ENCODE measurements around the gene POR. TPM values are rescaled to one million over a fixed set of nuclear protein-coding genes. Genes with fewer than 3 reads are reported as not detected.

POR gene
- total RNA-seq, 1 donor from 2014 or later, result 74.0 TPM

GRCh38 chr7:75943864-75944263 lies 28.9 kb downstream of the POR start:
- Histone ChIP-seq H3K27me3 (ENCODE audit: control insufficient read depth, insufficient read depth, low read length) (no peaks in the 10 kb centered on the region), H3K4me3 (ENCODE audit: low read depth, low read length) (no peak overlapping the region), H3K36me3 (ENCODE audit: control insufficient read depth, insufficient read depth, low read length) (no peaks in the 10 kb centered on the region)
- TF ChIP-seq CTCF (IDR thresholded peaks at IDR 0.05; ENCODE audit: insufficient read depth, low read length, poor library complexity, severe bottlenecking), result no peak
- DNase-seq (ENCODE audit: low read depth), result peak; percentile 61

DNA sequence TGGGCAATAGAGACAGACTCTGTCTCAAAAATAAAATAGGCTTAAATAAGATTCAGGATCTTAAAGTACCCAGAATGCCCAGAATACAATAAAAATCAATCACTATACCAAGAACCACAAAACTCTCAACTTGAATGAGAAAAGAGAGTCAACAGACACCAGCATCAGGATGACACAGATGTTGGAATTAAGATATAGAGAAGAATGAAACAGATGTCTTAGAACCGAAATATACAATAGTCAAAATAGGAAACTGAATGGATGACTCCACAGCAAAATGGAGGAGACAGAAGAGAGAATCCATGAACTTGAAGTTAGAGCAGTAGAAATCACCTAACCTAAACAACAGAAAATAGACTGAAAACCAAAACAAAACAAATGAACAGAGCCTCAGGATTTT lies 29.6 kb downstream of the POR start:
- no peak for DNase-seq (ENCODE audit: low read depth)
- TF ChIP-seq CTCF (IDR thresholded peaks at IDR 0.05; ENCODE audit: insufficient read depth, low read length, poor library complexity, severe bottlenecking), result no peak
- no peaks in the 10 kb centered on the region for H3K36me3 ChIP-seq (ENCODE audit: control insufficient read depth, insufficient read depth, low read length)
- H3K4me3 ChIP-seq (ENCODE audit: low read depth, low read length), result no peak overlapping the region
- no peaks in the 10 kb centered on the region for H3K27me3 ChIP-seq (ENCODE audit: control insufficient read depth, insufficient read depth, low read length)

GRCh38 chr7:75945297-75946168 lies 30.6 kb downstream of the POR start:
- H3K4me3 ChIP-seq (ENCODE audit: low read depth, low read length), result no peak overlapping the region
- no peaks in the 10 kb centered on the region for H3K36me3 ChIP-seq (ENCODE audit: control insufficient read depth, insufficient read depth, low read length)
- no peaks in the 10 kb centered on the region for H3K27me3 ChIP-seq (ENCODE audit: control insufficient read depth, insufficient read depth, low read length)
- DNase-seq (ENCODE audit: low read depth), result no peak
- TF ChIP-seq CTCF (IDR thresholded peaks at IDR 0.05; ENCODE audit: insufficient read depth, low read length, poor library complexity, severe bottlenecking), result no peak

- Histone ChIP-seq H3K36me3 (ENCODE audit: control insufficient read depth, insufficient read depth, low read length) (no peaks in the 10 kb centered on the region), H3K4me3 (ENCODE audit: low read depth, low read length) (no peak overlapping the region), H3K27me3 (ENCODE audit: control insufficient read depth, insufficient read depth, low read length) (no peaks in the 10 kb centered on the region)
- DNase-seq (ENCODE audit: low read depth), result no peak
- TF ChIP-seq CTCF (IDR thresholded peaks at IDR 0.05; ENCODE audit: insufficient read depth, low read length, poor library complexity, severe bottlenecking), result no peak
These were observed 31.4 kb downstream of the POR start for GRCh38 chr7:75946207-75946855.

GRCh38 chr7:75948179-75948578 lies 33.2 kb downstream of the POR start:
- TF ChIP-seq CTCF (IDR thresholded peaks at IDR 0.05; ENCODE audit: insufficient read depth, low read length, poor library complexity, severe bottlenecking), result no peak
- no peak for DNase-seq (ENCODE audit: low read depth)

More at GRCh38 chr7:75948179-75948578, 33.2 kb downstream of the POR start:
- Histone ChIP-seq H3K27me3 (ENCODE audit: control insufficient read depth, insufficient read depth, low read length) (no peaks in the 10 kb centered on the region), H3K36me3 (ENCODE audit: control insufficient read depth, insufficient read depth, low read length) (no peaks in the 10 kb centered on the region), H3K4me3 (ENCODE audit: low read depth, low read length) (no peak overlapping the region)
